ENCODE results near the gene MYO10.

DNA sequence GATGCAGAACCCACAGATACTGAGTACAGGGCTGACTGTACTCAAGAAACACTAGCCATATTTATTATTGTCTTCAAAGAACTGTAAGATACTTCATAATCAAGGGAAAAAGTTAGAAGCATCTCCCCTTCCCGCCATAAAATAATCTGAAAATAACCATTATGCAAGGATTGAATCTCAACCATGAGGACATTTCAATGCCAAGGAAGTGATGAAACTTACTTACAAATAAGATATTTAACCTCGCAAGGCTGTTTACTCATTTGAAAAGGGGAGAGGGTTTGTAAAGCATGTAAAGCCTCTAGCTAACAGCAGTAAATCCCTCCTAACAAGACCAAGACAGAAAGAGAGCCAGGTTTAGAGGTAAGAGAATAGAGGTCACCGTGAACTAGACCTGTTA lies 6.3 kb downstream of the MYO10 start:
- no peak for TF ChIP-seq POLR2A (IDR thresholded peaks at IDR 0.05; ENCODE audit: low read depth, low read length)
- TF ChIP-seq POLR2AphosphoS5 (IDR thresholded peaks at IDR 0.05; ENCODE audit: low read depth, low read length): no peak
